GM23338 (cell line): ENCODE results near the gene SOX12. TPM values are rescaled to one million over a fixed set of nuclear protein-coding genes. Genes with fewer than 3 reads are reported as not detected.

ENCODE experiments used
- REST ChIP-seq: IDR thresholded peaks from one replicate; pipeline ENCODE4 v1.6.1; 2018; ENCODE audit warnings: antibody characterized with exemption; ENCODE audit not compliant: unreplicated experiment
- polyA plus RNA-seq: library from polyadenylated mRNA; unstranded; fragments of >200 nt; fragmentation: Nextera tagmentation; extraction: Ambion mirVana; gene quantifications from 2 replicates; pipeline ENCODE4 v1.2.1, GENCODE V29; 2016
- total RNA-seq: library from RNA; depleted of rRNA; stranded (reverse); fragments of >200 nt; shearing (Covaris generic); gene quantifications from 2 replicates; pipeline ENCODE4 v1.2.3, GENCODE V29; 2014
- TF ChIP-seq, protein P1 (sequence below): fragments of 250-450 bp; sonication (Bioruptor Pico); IDR thresholded peaks from 2 replicates; pipeline ENCODE4 v1.5.0; 2020; ENCODE audit warnings: mild to moderate bottlenecking, moderate library complexity

SOX12 gene
- total and polyA plus RNA-seq, 2 experiments from 2014 or later = 14.1 to 32.0 TPM

DNA sequence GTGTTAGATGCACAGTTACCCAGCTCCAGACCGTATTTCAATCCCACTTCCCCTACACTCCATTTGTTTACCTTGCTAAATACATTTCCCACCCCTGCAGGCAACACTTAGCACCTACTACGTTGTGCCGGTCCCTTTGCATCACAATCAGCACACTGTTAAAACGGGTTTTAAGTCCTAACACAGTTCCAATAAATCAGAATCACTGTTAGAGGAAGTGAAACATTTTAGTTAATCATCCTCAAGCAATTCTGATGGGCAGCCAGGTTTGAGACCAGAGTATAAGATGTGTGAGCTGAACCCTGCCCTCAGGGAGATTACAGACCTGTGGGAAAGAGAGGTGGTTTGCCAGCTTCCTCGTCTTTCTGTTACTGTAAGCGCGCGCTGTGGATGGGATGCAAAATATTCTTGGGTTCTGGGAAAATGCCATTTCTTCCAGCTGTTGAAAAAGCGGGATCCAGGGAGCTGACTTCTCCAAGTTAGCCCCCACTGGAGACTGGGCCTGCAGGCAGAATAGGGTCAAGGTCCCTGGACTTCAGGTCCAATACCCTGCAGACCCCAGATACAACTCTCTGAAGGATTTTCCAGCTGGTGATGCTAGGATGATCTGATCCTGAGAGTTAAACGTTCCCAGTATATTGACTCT is 24.9 kb upstream of the SOX12 start (continued):
- TF ChIP-seq, protein P1, sequence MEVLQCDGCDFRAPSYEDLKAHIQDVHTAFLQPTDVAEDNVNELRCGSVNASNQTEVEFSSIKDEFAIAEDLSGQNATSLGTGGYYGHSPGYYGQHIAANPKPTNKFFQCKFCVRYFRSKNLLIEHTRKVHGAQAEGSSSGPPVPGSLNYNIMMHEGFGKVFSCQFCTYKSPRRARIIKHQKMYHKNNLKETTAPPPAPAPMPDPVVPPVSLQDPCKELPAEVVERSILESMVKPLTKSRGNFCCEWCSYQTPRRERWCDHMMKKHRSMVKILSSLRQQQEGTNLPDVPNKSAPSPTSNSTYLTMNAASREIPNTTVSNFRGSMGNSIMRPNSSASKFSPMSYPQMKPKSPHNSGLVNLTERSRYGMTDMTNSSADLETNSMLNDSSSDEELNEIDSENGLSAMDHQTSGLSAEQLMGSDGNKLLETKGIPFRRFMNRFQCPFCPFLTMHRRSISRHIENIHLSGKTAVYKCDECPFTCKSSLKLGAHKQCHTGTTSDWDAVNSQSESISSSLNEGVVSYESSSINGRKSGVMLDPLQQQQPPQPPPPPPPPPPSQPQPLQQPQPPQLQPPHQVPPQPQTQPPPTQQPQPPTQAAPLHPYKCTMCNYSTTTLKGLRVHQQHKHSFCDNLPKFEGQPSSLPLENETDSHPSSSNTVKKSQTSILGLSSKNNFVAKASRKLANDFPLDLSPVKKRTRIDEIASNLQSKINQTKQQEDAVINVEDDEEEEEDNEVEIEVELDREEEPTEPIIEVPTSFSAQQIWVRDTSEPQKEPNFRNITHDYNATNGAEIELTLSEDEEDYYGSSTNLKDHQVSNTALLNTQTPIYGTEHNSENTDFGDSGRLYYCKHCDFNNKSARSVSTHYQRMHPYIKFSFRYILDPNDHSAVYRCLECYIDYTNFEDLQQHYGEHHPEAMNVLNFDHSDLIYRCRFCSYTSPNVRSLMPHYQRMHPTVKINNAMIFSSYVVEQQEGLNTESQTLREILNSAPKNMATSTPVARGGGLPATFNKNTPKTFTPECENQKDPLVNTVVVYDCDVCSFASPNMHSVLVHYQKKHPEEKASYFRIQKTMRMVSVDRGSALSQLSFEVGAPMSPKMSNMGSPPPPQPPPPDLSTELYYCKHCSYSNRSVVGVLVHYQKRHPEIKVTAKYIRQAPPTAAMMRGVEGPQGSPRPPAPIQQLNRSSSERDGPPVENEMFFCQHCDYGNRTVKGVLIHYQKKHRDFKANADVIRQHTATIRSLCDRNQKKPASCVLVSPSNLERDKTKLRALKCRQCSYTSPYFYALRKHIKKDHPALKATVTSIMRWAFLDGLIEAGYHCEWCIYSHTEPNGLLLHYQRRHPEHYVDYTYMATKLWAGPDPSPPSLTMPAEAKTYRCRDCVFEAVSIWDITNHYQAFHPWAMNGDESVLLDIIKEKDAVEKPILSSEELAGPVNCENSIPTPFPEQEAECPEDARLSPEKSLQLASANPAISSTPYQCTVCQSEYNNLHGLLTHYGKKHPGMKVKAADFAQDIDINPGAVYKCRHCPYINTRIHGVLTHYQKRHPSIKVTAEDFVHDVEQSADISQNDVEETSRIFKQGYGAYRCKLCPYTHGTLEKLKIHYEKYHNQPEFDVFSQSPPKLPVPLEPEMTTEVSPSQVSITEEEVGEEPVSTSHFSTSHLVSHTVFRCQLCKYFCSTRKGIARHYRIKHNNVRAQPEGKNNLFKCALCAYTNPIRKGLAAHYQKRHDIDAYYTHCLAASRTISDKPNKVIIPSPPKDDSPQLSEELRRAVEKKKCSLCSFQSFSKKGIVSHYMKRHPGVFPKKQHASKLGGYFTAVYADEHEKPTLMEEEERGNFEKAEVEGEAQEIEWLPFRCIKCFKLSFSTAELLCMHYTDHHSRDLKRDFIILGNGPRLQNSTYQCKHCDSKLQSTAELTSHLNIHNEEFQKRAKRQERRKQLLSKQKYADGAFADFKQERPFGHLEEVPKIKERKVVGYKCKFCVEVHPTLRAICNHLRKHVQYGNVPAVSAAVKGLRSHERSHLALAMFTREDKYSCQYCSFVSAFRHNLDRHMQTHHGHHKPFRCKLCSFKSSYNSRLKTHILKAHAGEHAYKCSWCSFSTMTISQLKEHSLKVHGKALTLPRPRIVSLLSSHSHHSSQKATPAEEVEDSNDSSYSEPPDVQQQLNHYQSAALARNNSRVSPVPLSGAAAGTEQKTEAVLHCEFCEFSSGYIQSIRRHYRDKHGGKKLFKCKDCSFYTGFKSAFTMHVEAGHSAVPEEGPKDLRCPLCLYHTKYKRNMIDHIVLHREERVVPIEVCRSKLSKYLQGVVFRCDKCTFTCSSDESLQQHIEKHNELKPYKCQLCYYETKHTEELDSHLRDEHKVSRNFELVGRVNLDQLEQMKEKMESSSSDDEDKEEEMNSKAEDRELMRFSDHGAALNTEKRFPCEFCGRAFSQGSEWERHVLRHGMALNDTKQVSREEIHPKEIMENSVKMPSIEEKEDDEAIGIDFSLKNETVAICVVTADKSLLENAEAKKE (CRISPR knock-in tag) = no peak
- TF ChIP-seq REST = no peak
